CD14-positive monocyte (primary cell): ENCODE results near the gene CLEC4M. TPM values are rescaled to one million over a fixed set of nuclear protein-coding genes. Genes with fewer than 3 reads are reported as not detected.

Source experiments
- DNase-seq, 3 donors: peaks; one replicate each; pipeline ENCODE4 v3.0.0-alpha.2; 2011 to 2022
- H2AFZ ChIP-seq: 2 replicates; pipeline ENCODE4 v1.6.0; 2012; ENCODE audit warnings: mild to moderate bottlenecking, low read depth, low read length, inconsistent platforms; ENCODE audit not compliant: insufficient read depth, poor library complexity, severe bottlenecking
- H3K27ac ChIP-seq, 2 donors: 1 replicate in 1 of 2; 2 replicates in 1 of 2; pipeline ENCODE4 v1.5.1; 2012 to 2013; ENCODE audit warnings: low read length in 2 of 2, control low read depth in 1 of 2, inconsistent platforms in 1 of 2, low read depth in 1 of 2, mild to moderate bottlenecking in 1 of 2
- H3K27me3 ChIP-seq, 2 donors: one replicate each; pipeline versions ENCODE4 v1.6.0 to v1.6.1; 2011 to 2013; ENCODE audit warnings: low read length in 2 of 2; ENCODE audit not compliant: control insufficient read depth in 2 of 2, insufficient read depth in 2 of 2
- H3K36me3 ChIP-seq, 2 donors: replicated peaks in 1 of 2; 1 replicate in 1 of 2; 2 replicates in 1 of 2; pipeline versions ENCODE4 v1.5.1 to v1.6.1; 2012 to 2013; ENCODE audit warnings: low read length in 2 of 2, control low read depth in 1 of 2, inconsistent platforms in 1 of 2, mild to moderate bottlenecking in 1 of 2; ENCODE audit not compliant: insufficient read depth in 2 of 2, control insufficient read depth in 1 of 2
- H3K4me1 ChIP-seq, 2 donors: 1 replicate in 1 of 2; 2 replicates in 1 of 2; pipeline versions ENCODE4 v1.5.1 to v1.6.1; 2012 to 2013; ENCODE audit warnings: low read length in 2 of 2, control low read depth in 1 of 2, inconsistent platforms in 1 of 2, mild to moderate bottlenecking in 1 of 2, moderate library complexity in 1 of 2; ENCODE audit not compliant: insufficient read depth in 2 of 2, control insufficient read depth in 1 of 2
- H3K4me2 ChIP-seq: replicated peaks from 2 replicates; pipeline ENCODE3; 2012; ENCODE audit warnings: low read length, moderate library complexity, mild to moderate bottlenecking; ENCODE audit not compliant: poor library complexity, severe bottlenecking; ENCODE audit errors: extremely low read depth
- H3K4me3 ChIP-seq, 3 experiments: fragments of 200-600 bp in 1 of 3; sonication (generic) in 1 of 3; replicated peaks in 1 of 3; 1 replicate in 2 of 3; 2 replicates in 1 of 3; pipeline ENCODE4 v1.5.1; 2011 to 2013; ENCODE audit warnings: low read length in 3 of 3, mild to moderate bottlenecking in 3 of 3, control low read depth in 2 of 3, low read depth in 2 of 3, inconsistent platforms in 1 of 3, moderate library complexity in 1 of 3
- H3K79me2 ChIP-seq: 2 replicates; pipeline ENCODE4 v1.6.0; 2012; ENCODE audit warnings: mild to moderate bottlenecking, control low read depth, inconsistent platforms, low read length, moderate library complexity; ENCODE audit not compliant: insufficient read depth
- H3K9ac ChIP-seq: 2 replicates; pipeline ENCODE4 v1.6.0; 2017; ENCODE audit warnings: low read length, mild to moderate bottlenecking; ENCODE audit not compliant: insufficient read depth, poor library complexity, severe bottlenecking
- H3K9me3 ChIP-seq, 2 donors: replicated peaks in 1 of 2; 1 replicate in 1 of 2; 2 replicates in 1 of 2; pipeline versions ENCODE4 v1.5.1 to v1.6.1; 2012 to 2013; ENCODE audit warnings: low read length in 2 of 2, control low read depth in 1 of 2; ENCODE audit not compliant: control insufficient read depth in 1 of 2, insufficient read depth in 1 of 2
- H4K20me1 ChIP-seq: 2 replicates; pipeline ENCODE4 v1.6.0; 2012; ENCODE audit warnings: mild to moderate bottlenecking, low read length, control low read depth, moderate library complexity; ENCODE audit not compliant: insufficient read depth
- H3K27ac Mint-ChIP-seq, 7 donors: one replicate each; pipeline ENCODE4 v1.8.0; 2020; ENCODE audit warnings: mild to moderate bottlenecking in 7 of 7, mixed read lengths in 7 of 7, moderate library complexity in 6 of 7, inconsistent platforms in 2 of 7
- H3K27me3 Mint-ChIP-seq, 3 donors: one replicate each; pipeline ENCODE4 v1.8.0; 2021 to 2022; ENCODE audit warnings: low read depth in 3 of 3, mild to moderate bottlenecking in 3 of 3, mixed read lengths in 3 of 3, moderate library complexity in 3 of 3, inconsistent platforms in 1 of 3
- H3K36me3 Mint-ChIP-seq, 2 donors: one replicate each; pipeline ENCODE4 v1.8.0; 2020; ENCODE audit warnings: mixed read lengths in 2 of 2, inconsistent platforms in 1 of 2, mild to moderate bottlenecking in 1 of 2
- H3K4me1 Mint-ChIP-seq: one replicate; pipeline ENCODE4 v1.8.0; 2020; ENCODE audit warnings: mild to moderate bottlenecking, mixed read lengths
- H3K4me3 Mint-ChIP-seq, 2 donors: one replicate each; pipeline ENCODE4 v1.8.0; 2020; ENCODE audit warnings: mild to moderate bottlenecking in 2 of 2, mixed read lengths in 2 of 2, moderate library complexity in 1 of 2
- H3K9me3 Mint-ChIP-seq, 7 donors: one replicate each; pipeline ENCODE4 v1.8.0; 2020 to 2022; ENCODE audit warnings: mixed read lengths in 7 of 7, mild to moderate bottlenecking in 6 of 7, moderate library complexity in 6 of 7, inconsistent platforms in 2 of 7
- CTCF ChIP-seq: fragments of 200-600 bp; IDR thresholded peaks from one replicate; pipeline ENCODE4 v1.8.0; 2022; ENCODE audit warnings: antibody characterized with exemption, mild to moderate bottlenecking
- WGBS: methylation state at CpG from one replicate; pipeline ENCODE4 v1.1.5; 2013; ENCODE audit warnings: missing lambda C conversion rate; ENCODE audit not compliant: insufficient coverage; 5-methylcytosine and 5-hydroxymethylcytosine counted together
- intact Hi-C, 2 donors: fragments of 100-400 bp; cut with micrococcal nuclease; formaldehyde crosslinking; loops; one replicate each; pipeline versions ENCODE4 v1.15.0 to v1.15.1; 2023
- polyA plus RNA-seq, 3 donors: library from polyadenylated mRNA; depleted of rRNA in 1 of 3; unstranded in 2 of 3; stranded (reverse) in 1 of 3; fragments of 300-500 nt in 2 of 3; fragments of >200 nt in 1 of 3; fragmentation: Illumina TruSeq in 2 of 3; gene quantifications; 1 replicate in 2 of 3; 2 replicates in 1 of 3; pipeline ENCODE4 v1.2.3, GENCODE V29; 2012 to 2021

Gene CLEC4M
- polyA plus RNA-seq, 3 donors = not detected

- H3K79me2 ChIP-seq = no peaks in the 10 kb centered on the region
- no peak overlapping the region for H3K9ac ChIP-seq
- DNase-seq = peak; percentile 18 to 55 (median 49)
- no peak overlapping the region for H3K4me3 ChIP-seq
- H3K27ac Mint-ChIP-seq = peak overlapping the region in 2 of 7 donors; percentile 29 to 37
- H3K36me3 ChIP-seq = no peaks in the 10 kb centered on the region
- no peaks in the 10 kb centered on the region for H3K36me3 Mint-ChIP-seq
- H3K4me1 Mint-ChIP-seq = peaks cover 29% of the 10 kb centered on the region
- H3K4me1 ChIP-seq = peaks cover 24 to 34% of the 10 kb centered on the region in 2 donors
- no peak for TF ChIP-seq CTCF
- H3K9me3 Mint-ChIP-seq = peaks cover 0 to 2% (median 0%) of the 10 kb centered on the region in 7 donors
- H3K27ac ChIP-seq = no peak overlapping the region
- H4K20me1 ChIP-seq = no peaks in the 10 kb centered on the region
- no peaks in the 10 kb centered on the region for H3K27me3 ChIP-seq
- 34% methylated on average over 3 of the region's 5 CpGs for WGBS
- no peak overlapping the region for H3K4me3 Mint-ChIP-seq
- peak overlapping the region; percentile 22 for H3K4me2 ChIP-seq
- H3K9me3 ChIP-seq = no peaks in the 10 kb centered on the region
- intact Hi-C loops = no loop called here
- peaks cover 0 to 5% (median 5%) of the 10 kb centered on the region in 3 donors for H3K27me3 Mint-ChIP-seq
- no peak overlapping the region for H2AFZ ChIP-seq
Measured at GRCh38 chr19:7778081-7778480, 15.0 kb downstream of the CLEC4M start.

GRCh38 chr19:7779631-7780486 is 16.8 kb downstream of the CLEC4M start:
- no peak for TF ChIP-seq CTCF
- Mint-ChIP-seq H3K27ac (peak overlapping the region in 2 of 7 donors; percentile 46 to 61), H3K4me3 (no peak overlapping the region)

More at GRCh38 chr19:7779631-7780486, 16.8 kb downstream of the CLEC4M start:
- intact Hi-C loops = loop anchor here in 1 of 2 donors (5.0 kb wide), 1 partner anchor 33 kb away; the partner anchor contains the start of gene CD209
- Histone ChIP-seq H2AFZ (no peak overlapping the region), H3K79me2 (no peaks in the 10 kb centered on the region), H3K4me1 (peaks cover 26 to 34% of the 10 kb centered on the region in 2 donors), H3K9me3 (no peaks in the 10 kb centered on the region), H3K36me3 (no peaks in the 10 kb centered on the region), H4K20me1 (no peaks in the 10 kb centered on the region), H3K9ac (no peak overlapping the region), H3K27me3 (no peaks in the 10 kb centered on the region), H3K4me2 (no peak overlapping the region), H3K4me3 (no peak overlapping the region), H3K27ac (no peak overlapping the region)
- Mint-ChIP-seq H3K4me1 (peaks cover 29% of the 10 kb centered on the region), H3K27me3 (peaks cover 0 to 5% (median 5%) of the 10 kb centered on the region in 3 donors), H3K9me3 (peaks cover 0 to 5% (median 0%) of the 10 kb centered on the region in 7 donors), H3K36me3 (no peaks in the 10 kb centered on the region)
- no peak for DNase-seq
- WGBS = 93% methylated on average over 25 of the region's 26 CpGs
